Neural progenitor cell (in vitro differentiated cells): ENCODE data around the gene SPATC1L.

Source experiments
- CTCF ChIP-seq: fragments of 200-600 bp; sonication (generic); IDR thresholded peaks from 2 replicates; pipeline ENCODE4 v1.5.1; 2017; ENCODE audit warnings: antibody characterized with exemption, mild to moderate bottlenecking
- EZH2 ChIP-seq: fragments of 200-600 bp; sonication (generic); IDR thresholded peaks from 2 replicates; pipeline ENCODE4 v1.6.1; 2017; ENCODE audit warnings: antibody characterized with exemption, mild to moderate bottlenecking, moderate library complexity
- EZH2phosphoT487 ChIP-seq: fragments of 200-600 bp; sonication (generic); IDR thresholded peaks from 2 replicates; pipeline ENCODE4 v1.6.1; 2017; ENCODE audit warnings: antibody characterized with exemption

GRCh38 chr21:46128106-46128932 is 55.9 kb downstream of the SPATC1L start:
- TF ChIP-seq EZH2 (no peak), CTCF (no peak), EZH2phosphoT487 (no peak)
